GM19455 (cell line): ENCODE data around the gene SLC16A7.
"Not testable (repeated sequence)": the region's sequence is repeated elsewhere in the genome, so short reads cannot be mapped to it uniquely, and the experiment has no call there.

ENCODE experiments used
- ATAC-seq: cut with Tn5 transposase; IDR thresholded peaks from one replicate; pipeline ENCODE4 v1.9.1; 2021; ENCODE audit not compliant: unreplicated experiment

The SLC16A7 gene, protein sequence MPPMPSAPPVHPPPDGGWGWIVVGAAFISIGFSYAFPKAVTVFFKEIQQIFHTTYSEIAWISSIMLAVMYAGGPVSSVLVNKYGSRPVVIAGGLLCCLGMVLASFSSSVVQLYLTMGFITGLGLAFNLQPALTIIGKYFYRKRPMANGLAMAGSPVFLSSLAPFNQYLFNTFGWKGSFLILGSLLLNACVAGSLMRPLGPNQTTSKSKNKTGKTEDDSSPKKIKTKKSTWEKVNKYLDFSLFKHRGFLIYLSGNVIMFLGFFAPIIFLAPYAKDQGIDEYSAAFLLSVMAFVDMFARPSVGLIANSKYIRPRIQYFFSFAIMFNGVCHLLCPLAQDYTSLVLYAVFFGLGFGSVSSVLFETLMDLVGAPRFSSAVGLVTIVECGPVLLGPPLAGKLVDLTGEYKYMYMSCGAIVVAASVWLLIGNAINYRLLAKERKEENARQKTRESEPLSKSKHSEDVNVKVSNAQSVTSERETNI

DNA sequence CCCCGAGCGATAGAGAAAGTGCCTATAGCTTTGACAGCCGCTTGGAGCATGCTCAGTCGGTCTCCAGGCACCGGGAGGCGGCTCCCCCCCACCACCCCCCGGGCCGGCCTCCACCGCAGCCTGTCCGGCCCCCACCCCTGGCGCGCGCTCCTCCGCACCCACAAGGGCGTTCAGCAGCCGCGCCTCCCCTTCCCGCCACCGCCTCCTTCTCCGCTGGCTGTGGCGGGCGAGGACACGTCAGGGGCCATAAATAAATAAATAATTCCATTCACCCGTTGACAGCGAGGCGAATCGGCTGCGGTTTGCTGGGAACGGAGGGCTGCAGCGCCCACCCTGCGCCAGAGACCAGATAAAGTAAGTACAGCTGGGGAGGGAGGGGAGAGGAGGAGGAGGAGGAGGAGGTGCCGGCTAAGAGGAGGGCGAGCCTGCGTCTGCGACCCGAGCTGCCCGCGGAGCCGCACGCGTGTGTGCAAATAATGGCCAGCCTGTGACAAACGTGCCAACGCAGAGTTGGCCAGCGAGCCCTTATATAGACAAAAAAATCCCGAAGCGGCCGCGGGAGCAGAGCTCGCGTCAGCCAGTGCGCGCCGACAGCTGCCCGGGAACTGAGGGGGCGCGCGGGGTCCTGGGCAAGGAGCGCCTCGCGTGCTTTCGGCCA lies at the start of gene SLC16A7:
Gene SLC16A7, plus strand, starts transcription at position 147 of the 658 bp plus-strand sequence. CDS start 108,773 bp downstream, outside the sequence.
- ATAC-seq = peak; percentile 63

DNA sequence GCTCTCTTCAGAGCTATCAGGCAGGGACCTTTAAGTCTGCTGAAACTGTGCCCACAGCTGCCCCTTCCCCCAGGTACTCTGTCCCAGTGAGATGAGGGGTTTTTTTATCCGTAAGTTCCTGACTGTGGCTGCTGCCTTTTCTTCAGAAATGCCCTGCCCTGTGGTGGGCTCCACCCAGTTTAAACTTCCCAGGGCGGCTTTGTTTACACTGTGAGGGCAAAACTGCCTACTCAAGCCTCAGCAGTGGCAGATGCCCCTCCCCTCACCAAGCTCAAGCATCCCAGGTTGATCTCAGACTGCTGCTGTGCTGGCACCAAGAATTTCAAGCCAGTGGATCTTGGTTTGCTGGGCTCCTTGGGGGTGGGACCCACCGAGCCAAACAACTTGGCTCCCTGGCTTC lies 46.9 kb upstream of the SLC16A7 start:
- no peak for ATAC-seq

DNA sequence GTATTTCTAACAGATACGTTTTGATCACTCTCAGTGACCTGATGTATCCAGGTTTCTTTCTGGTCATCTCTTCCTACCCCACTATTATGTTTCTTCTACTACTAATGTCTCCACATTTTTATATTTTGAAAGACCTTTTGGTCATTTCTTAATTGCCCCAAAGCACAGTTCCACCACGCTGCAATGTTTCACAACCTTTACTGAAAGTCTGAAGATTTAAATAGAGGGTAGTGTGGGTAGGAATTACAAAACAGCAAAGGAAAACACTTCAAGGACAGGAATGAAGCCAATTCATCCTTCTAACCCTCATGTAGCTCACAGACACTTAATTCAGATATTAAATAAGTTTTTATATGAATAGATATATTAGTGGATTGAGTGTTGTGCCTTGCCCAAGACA lies 36.1 kb upstream of the SLC16A7 start:
- ATAC-seq = no peak

DNA sequence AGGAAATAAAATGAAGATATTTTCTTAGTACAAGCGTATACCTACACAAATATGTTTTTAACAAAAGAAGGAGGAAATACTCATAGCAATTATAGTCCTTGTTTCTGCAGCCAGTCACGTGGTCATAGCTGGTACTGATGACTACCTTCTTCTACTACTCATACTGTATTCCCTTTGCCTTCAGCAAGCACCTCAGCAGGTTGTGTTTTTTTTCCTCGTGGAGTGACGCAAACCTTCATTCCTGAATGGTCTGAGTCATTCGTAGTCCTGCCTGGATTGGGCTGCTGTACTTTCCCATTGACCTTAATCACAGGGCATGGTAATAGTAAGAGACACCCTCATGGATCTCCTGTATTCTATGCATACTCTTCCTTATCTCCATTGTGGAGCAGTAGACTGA lies 25.7 kb upstream of the SLC16A7 start:
- ATAC-seq = no peak

DNA sequence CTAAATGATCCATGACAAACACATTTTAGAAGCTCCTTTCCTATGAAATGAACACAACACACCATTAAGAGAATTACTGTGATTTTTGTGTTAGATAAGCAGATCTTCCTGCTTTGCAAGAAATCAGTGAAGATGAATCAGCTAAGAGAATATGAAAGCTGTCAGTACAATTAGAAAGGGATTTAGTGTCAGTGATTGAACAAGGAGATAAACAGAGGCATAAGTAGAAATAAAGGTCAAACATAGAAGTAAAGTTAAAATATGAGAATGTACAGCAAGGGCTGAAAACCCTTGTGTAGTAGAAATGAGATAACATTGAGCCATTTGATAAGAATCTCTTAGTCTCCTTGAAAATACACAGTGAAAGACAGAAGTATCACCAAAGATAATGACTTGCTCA lies 21.4 kb upstream of the SLC16A7 start:
- ATAC-seq = no peak

- ATAC-seq = no peak
Measured at GRCh38 chr12:59575826-59576225, 20.0 kb upstream of the SLC16A7 start.

DNA sequence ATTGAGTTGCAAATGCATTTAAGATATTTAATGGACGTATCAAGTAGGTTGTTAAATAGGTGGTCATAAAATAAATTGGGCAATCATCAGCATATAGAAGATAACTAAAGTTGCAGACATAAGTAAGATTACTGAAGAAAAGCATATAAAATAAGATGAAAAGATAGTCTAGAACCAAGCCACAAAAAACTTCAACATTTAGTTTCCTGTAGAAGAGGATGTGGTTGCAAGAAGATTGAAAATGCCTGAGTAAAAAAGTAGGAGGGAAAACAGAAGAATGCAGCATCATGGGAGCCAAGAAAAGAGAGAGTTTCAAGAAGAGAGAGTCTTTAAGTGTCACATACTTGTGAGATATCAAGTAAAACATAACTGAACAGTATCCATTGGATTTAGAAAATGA lies 17.6 kb upstream of the SLC16A7 start:
- ATAC-seq = no peak

- no peak for ATAC-seq
Measured at GRCh38 chr12:59579631-59580030, 16.2 kb upstream of the SLC16A7 start.

DNA sequence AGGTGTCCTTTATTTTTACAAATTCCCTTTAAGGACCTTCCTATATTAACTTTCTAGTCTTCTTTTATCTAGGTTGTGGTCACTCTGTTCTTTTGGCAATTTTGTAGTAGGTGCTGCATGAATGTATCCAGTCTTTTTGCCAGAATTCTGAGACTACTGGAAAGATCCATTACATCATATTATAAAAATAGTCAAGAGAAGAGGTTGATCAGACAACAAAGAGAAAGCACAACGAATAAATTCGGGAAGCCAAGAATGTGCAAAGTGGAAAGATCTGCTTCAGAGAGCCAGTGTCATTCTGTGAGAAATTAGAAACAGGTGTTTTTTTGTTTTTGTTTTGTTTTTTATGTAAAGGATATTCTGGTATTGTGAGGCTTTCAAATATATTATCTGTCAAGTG lies 15.8 kb upstream of the SLC16A7 start:
- ATAC-seq = no peak

- no peak for ATAC-seq
Measured at GRCh38 chr12:59583003-59583712, 12.7 kb upstream of the SLC16A7 start.

- no peak for ATAC-seq
Measured at GRCh38 chr12:59587710-59588109, 8.1 kb upstream of the SLC16A7 start.

DNA sequence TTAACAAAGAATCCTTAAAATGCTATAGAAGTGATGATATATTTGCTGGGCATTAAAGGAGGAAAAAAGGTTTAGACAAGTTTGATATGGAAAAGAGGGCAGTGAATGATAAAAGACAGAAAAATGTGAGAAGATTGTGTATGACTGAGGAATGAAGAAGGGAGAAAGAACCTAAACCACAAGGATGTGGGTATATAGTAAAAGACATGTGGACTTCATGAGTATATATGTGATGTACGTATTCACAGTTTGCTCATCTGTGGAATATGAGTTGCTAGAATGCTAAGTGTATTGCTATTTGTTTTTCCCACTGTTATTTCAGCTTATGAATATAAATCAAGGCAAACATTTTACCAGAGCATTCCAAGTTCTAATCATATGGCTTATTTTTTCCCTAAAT lies 2.1 kb upstream of the SLC16A7 start:
- ATAC-seq = no peak

DNA sequence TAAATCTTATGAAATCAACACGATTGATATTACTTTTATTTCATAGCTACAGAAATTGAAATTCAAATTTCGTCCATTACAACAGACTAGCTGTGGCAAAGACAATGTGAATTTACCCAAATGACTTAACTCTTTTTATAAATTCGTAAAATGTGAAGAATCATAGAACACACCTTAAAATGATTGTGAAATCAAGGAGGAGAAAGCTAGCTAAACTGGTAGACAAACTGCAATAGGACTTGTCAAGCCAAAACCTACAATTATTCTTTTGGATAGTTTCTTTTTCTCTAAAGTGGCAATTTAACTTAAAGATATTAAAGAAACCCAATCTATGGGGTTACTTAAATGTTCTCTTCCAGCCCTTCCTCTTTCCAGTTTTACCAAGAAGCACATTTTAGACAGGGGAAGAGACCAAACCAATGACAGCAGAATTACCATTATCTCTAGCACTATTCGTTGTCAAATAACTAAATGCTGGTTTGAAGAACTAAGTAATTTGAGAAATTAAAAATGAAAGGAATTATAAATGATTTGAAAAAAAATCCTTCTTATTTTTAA lies 807 bp upstream of the SLC16A7 start:
- ATAC-seq = no peak

DNA sequence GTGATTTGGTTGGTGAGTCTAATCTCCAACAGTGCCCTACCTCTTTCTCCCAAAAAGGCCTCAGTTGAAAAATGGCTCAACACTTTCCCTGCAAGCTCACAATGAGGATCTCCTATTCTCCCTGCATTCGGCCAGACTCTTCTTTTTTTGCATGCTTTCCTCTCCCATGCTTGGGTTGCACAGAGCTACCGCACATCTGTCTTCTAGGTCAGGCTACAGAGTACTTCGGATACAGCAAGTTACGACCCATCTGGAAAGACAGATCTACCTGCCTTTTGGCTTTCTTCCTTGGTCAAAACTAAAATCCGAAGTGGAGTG lies 305 bp upstream of the SLC16A7 start:
- ATAC-seq = no peak

- peak; percentile 43 for ATAC-seq
Measured at GRCh38 chr12:59597385-59597781, 1.6 kb downstream of the SLC16A7 start.

DNA sequence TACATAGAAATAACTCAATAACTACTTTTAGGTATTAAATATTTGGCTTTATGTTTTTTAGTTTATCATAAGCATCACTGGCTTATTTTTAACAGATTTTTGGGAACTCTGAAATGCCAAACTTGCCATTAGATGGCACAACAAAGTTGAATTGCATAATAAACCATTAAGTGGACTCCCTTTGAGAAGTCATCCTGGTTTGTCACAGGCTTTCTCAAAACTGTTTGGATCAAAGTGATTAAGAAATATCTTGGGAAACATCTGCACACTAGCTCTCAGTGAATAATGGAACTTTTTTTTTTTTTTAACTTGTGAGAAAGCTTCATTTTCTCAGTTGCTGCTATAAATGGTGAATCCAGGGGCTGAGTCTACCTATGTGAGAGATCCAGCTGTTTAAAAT lies 4.3 kb downstream of the SLC16A7 start:
- no peak for ATAC-seq

- no peak for ATAC-seq
Measured at GRCh38 chr12:59603754-59604153, 7.9 kb downstream of the SLC16A7 start.

DNA sequence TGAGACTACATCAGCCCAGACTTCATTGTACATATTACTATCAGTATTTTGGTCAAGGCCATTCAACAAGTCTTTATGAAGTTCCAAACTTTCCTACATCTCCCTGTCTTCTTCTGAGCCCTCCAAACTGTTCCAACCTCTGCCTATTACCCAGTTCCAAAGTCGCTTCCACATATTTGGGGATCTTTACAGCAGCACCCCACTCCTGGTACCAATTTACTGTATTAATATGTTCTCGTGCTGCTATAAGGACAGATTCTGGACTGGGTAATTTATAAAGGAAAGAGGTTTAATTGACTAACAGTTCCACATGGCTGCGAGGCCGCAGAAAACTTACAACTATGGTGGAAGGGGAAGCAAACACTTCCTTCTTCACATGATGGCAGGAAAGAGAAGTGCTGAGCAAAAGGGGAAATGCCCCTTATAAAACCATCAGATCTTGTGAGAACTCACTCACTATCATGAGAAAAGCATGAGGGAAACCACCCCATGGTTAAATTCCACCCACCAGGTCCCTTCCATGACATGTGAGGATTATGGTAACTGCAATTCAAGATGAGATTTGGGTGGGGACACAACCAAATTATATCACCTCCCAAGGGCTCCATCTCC lies 17.1 kb downstream of the SLC16A7 start:
- ATAC-seq = not testable (repeated sequence)

DNA sequence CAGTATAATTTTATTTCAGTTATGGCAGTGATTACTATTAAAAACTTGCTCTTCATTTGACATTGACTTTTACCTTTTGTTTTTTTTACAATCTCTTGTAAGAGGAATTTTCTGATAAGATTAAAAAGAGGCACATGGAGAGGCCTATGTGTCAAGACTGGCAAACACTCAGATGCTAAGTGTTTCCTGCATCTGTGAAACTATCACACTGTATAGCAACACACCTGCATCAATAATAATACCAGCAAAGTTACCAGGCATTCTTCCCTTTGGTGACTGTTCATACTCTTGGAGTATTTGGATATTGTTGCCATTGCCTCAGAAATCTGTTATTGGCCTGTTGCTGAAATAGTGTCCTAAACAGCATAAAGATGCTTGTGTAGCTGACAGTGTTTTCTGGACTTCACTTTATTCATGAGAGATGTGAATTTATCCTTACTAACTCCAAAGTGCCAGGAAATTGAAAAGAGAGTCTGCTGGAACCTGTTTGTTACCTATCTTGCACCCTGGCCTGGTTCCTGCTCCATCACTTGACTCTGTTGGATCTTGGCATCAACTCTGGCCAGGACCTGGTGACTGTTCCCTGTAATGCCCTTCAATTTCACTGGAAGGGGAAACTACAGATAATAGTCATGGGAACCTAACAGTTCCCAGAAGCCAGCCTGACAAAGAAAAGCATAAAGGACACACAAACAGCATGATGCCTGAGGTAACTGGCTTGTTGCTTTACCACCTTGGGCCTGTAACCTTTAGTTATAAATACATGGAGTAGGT lies 19.8 kb downstream of the SLC16A7 start:
- ATAC-seq = no peak

DNA sequence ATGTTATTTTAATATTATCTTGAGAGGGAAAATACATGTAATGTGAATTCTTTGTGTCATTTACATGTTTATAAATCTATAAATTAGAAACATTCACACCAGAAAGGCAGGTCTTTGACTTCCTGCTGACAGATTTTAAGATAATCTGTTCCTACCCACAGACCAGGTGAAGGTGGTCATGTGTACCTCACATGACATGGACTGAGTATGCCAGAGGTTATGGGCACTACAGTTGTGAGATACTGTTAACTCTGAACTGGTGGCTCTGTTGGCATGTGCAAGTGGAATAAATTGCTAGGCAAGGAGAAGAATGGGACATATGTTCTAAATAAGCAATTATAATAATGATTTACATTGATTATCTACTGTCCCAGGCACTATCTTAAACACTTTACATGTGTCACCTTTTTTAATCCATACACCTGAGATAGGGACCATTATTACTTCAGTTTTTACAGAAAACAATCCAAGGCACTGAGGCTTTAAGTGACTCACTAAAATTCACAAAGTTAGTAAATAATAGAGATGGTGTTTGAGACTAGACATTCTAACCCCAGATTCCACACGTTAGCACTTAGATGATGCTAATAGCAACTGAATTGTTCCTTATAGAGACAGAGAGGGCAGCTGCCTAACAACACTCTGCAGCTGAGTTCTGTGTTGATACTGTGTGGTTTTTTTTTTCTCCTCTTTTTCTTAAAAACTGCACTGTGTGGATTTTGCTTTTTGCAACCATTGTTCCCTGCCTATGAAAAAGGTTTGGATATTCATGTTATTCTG lies 23.8 kb downstream of the SLC16A7 start:
- no peak for ATAC-seq
